IPS-15b (cell line): ENCODE measurements around the gene NLRP7.
"Not testable (repeated sequence)": the region's sequence is repeated elsewhere in the genome, so short reads cannot be mapped to it uniquely, and the experiment has no call there.

Source experiments
- H3K27me3 ChIP-seq: one replicate; pipeline ENCODE4 v1.6.1; 2013; ENCODE audit warnings: low read length; ENCODE audit not compliant: control insufficient read depth, insufficient read depth
- H3K36me3 ChIP-seq: one replicate; pipeline ENCODE4 v1.6.1; 2013; ENCODE audit warnings: low read length; ENCODE audit not compliant: control insufficient read depth, insufficient read depth
- H3K4me1 ChIP-seq: one replicate; pipeline ENCODE4 v1.6.1; 2013; ENCODE audit warnings: mild to moderate bottlenecking, low read length; ENCODE audit not compliant: control insufficient read depth, insufficient read depth
- H3K4me3 ChIP-seq: one replicate; pipeline ENCODE4 v1.5.1; 2013; ENCODE audit warnings: low read depth, low read length
- H3K9ac ChIP-seq: one replicate; pipeline ENCODE4 v1.6.1; 2013; ENCODE audit warnings: low read depth, mild to moderate bottlenecking, low read length
- H3K9me3 ChIP-seq: one replicate; pipeline ENCODE4 v1.6.1; 2013; ENCODE audit warnings: mild to moderate bottlenecking, low read length; ENCODE audit not compliant: control insufficient read depth, insufficient read depth

The NLRP7 gene

DNA sequence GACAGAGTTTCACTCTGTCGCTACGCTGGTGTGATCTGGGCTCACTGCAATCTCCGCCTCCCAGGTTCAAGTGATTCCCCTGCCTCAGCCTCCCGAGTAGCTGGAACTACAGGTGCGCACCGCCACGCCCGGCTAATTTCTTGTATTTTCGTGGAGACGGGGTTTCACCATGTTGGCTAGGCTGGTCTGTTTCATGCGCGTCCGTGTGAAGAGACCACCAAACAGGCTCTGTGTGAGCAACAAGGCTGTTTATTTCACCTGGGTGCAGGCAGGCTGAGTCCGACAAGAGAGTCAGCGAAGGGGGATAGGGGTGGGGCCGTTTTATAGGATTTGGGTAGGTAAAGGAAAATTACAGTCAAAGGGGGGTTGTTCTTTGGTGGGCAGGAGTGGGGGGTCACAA, 53.2 kb downstream of the NLRP7 start:
- not testable (repeated sequence) for H3K4me3 ChIP-seq, H3K9ac ChIP-seq, H3K4me1 ChIP-seq, H3K36me3 ChIP-seq, H3K27me3 ChIP-seq, H3K9me3 ChIP-seq

- H3K4me3 ChIP-seq = peak overlapping the region; percentile 30
- H3K9ac ChIP-seq = no peak overlapping the region
- no peaks in the 10 kb centered on the region for H3K27me3 ChIP-seq
- no peaks in the 10 kb centered on the region for H3K9me3 ChIP-seq
- peaks cover 3% of the 10 kb centered on the region for H3K4me1 ChIP-seq
- no peaks in the 10 kb centered on the region for H3K36me3 ChIP-seq
Observed at GRCh38 chr19:54893406-54893805, 53.9 kb downstream of the NLRP7 start.

GRCh38 chr19:54889566-54889965, 57.8 kb downstream of the NLRP7 start:
- H3K9ac ChIP-seq = no peak overlapping the region
- H3K27me3 ChIP-seq = no peaks in the 10 kb centered on the region
- no peak overlapping the region for H3K4me3 ChIP-seq
- no peaks in the 10 kb centered on the region for H3K36me3 ChIP-seq
- H3K9me3 ChIP-seq = no peaks in the 10 kb centered on the region
- H3K4me1 ChIP-seq = peaks cover 3% of the 10 kb centered on the region

DNA sequence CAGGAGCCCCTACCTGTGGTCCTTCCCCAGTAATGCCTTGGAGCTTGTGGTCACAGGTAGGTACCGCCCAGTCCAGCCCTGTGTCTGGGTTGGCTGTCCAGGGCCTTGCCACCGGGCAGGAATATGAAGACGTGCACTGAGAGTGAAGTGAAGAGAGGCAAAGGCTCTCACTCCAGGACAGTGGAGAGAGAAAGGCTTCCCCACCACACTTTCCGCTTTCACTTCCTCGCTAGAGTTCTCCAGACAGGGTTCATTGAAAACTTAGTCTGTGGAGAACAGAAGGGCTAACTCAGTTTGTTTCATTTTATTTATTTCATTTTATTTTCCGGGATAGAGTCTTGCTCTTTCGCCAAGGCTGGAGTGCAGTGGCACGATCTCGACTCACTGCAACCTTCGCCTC, 59.1 kb downstream of the NLRP7 start:
- peaks cover 1% of the 10 kb centered on the region for H3K4me1 ChIP-seq
- no peaks in the 10 kb centered on the region for H3K9me3 ChIP-seq
- no peaks in the 10 kb centered on the region for H3K36me3 ChIP-seq
- no peaks in the 10 kb centered on the region for H3K27me3 ChIP-seq
- no peak overlapping the region for H3K9ac ChIP-seq
- no peak overlapping the region for H3K4me3 ChIP-seq

GRCh38 chr19:54883228-54883627, 64.1 kb downstream of the NLRP7 start:
- peaks cover 3% of the 10 kb centered on the region for H3K27me3 ChIP-seq
- peaks cover 4% of the 10 kb centered on the region for H3K4me1 ChIP-seq
- H3K9me3 ChIP-seq = no peaks in the 10 kb centered on the region
- no peak overlapping the region for H3K9ac ChIP-seq
- H3K4me3 ChIP-seq = no peak overlapping the region
- H3K36me3 ChIP-seq = no peaks in the 10 kb centered on the region

DNA sequence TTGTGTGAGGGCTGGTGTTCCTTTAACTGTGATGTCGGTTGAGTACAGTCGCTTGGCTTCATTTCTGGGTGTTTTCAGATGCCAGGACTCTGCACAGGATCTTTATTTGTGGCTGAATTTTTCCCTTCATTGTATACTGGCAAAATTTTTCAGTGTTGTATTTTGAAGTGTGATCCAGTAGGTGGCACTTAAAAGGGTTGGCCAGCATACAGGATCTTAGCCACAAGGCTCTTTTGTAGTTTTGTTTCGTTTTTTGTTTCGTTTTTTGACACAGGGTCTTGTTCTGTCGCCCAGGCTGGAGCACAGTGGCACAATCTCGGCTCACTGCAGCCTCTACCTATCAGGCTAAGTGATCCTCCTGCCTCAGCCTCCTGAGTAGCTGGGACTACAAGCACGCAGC, 64.6 kb downstream of the NLRP7 start:
- H3K27me3 ChIP-seq = peaks cover 3% of the 10 kb centered on the region
- peaks cover 4% of the 10 kb centered on the region for H3K4me1 ChIP-seq
- no peak overlapping the region for H3K9ac ChIP-seq
- no peaks in the 10 kb centered on the region for H3K36me3 ChIP-seq
- no peak overlapping the region for H3K4me3 ChIP-seq
- H3K9me3 ChIP-seq = no peaks in the 10 kb centered on the region

DNA sequence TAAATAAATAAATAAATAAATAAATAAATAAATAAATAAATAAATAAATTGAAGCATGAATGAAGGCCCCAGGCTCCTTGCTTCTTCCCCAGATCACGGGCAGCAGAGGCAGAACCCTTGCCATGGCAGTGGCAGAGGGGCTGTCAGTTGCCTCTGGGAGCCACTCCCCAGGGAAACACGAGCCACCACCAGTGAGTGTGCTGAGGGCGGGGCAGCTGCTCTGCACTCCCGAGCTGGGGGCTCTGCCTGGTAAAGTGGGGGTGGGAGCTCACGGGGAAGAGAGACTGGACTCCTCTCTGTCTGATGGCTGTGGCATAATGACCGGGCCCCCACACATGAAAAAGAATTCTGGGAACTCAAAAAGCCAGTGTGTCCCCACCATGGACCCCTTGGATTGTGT, 65.4 kb downstream of the NLRP7 start:
- H3K9me3 ChIP-seq = no peaks in the 10 kb centered on the region
- H3K4me3 ChIP-seq = no peak overlapping the region
- peaks cover 4% of the 10 kb centered on the region for H3K4me1 ChIP-seq
- H3K36me3 ChIP-seq = no peaks in the 10 kb centered on the region
- no peak overlapping the region for H3K9ac ChIP-seq
- peaks cover 3% of the 10 kb centered on the region for H3K27me3 ChIP-seq

- no peak overlapping the region for H3K4me3 ChIP-seq
- H3K4me1 ChIP-seq = peaks cover 4% of the 10 kb centered on the region
- H3K9ac ChIP-seq = no peak overlapping the region
- H3K27me3 ChIP-seq = peaks cover 3% of the 10 kb centered on the region
- no peaks in the 10 kb centered on the region for H3K36me3 ChIP-seq
- H3K9me3 ChIP-seq = no peaks in the 10 kb centered on the region
Observed at GRCh38 chr19:54877471-54877870, 69.9 kb downstream of the NLRP7 start.

DNA sequence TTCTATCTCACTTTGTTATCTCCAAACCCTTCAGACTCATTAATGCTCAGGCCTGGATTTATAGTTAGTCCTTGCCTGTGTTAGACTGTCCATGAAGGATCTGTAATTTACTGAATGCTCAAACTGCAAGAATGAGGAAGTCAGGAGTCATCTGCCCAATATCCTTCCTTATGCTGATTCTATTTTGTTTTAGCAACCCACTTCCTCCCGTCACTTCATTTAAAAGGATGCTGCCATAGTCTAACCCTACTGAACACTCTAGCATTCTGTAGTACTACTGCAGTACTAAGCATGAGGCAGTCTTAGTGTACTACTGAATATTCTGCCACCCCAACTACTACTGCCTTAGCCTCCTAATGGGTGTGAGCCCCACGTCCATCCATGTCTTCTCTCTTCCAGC, 71.8 kb downstream of the NLRP7 start:
- H3K9me3 ChIP-seq = no peaks in the 10 kb centered on the region
- H3K4me3 ChIP-seq = no peak overlapping the region
- no peaks in the 10 kb centered on the region for H3K36me3 ChIP-seq
- no peak overlapping the region for H3K9ac ChIP-seq
- no peaks in the 10 kb centered on the region for H3K4me1 ChIP-seq
- no peaks in the 10 kb centered on the region for H3K27me3 ChIP-seq

DNA sequence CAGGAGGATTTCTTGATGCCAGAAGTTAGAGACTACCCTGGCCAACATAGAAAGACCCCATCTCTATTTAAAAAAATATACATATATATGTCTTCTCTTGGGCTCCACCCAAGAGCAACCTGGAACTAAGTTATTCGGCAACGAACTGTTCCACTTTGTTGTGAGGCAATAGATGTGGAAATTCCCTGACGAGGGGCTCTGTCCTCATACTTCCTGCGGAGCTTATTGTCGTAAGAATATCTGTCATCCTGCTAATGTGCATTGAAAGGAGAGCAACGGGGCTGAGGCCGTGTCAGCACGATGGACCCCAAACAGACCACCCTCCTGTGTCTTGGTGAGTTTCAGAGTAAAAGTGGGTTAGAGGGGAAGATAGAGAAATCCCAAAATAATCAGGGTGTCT, 73.3 kb downstream of the NLRP7 start, which contains the start of gene FCAR:
Gene FCAR, plus strand, starts transcription at position 246 of the 400 bp plus-strand sequence. Its CDS starts 55 bp downstream, at position 301.
- Histone ChIP-seq H3K27me3 (no peaks in the 10 kb centered on the region), H3K36me3 (no peaks in the 10 kb centered on the region), H3K9me3 (no peaks in the 10 kb centered on the region), H3K9ac (no peak within 1 kb of the TSS), H3K4me3 (no peak within 1 kb of the TSS), H3K4me1 (no peaks in the 10 kb centered on the region)
